AML-193 (cell line): ENCODE data around the gene ADAMTSL2.
A peak's percentile ranks its signal among the peaks of the same experiment; 100 is the strongest.

Experiments used
- DNase-seq, 2 experiments: peaks; one replicate each; lab custom pipeline; 2025; lab: John Stamatoyannopoulos, UW

The ADAMTSL2 gene

DNA sequence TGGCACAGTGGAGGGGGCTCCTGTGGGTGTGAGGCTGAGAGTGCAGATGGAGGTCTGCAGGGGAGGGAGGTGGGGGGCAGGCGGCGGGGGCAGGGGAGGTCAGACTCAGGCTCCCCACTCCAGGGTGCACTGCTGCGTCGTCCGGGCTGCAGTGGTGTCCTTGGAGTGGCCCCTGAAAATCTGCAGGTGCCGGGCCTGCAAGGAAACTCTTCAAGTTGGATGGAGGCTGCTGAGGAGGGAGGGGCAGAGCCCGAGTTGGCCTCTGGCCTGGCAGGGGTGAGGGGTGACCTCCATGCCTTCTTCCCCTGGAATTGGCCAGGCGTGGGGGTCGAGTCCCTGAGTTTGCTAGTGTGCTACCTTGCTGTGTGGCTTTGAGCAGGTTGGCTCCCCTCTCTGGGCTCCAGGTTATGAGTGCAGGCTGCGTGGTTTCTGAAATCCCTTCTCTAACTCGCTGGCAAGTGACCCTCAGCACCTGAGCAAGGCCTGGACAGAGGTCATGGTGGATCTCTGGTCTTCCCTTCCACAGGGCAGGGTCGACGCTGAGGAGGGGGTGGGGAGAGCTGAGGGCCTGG is 888 bp downstream of the ADAMTSL2 start:
- DNase-seq, result no peak

DNA sequence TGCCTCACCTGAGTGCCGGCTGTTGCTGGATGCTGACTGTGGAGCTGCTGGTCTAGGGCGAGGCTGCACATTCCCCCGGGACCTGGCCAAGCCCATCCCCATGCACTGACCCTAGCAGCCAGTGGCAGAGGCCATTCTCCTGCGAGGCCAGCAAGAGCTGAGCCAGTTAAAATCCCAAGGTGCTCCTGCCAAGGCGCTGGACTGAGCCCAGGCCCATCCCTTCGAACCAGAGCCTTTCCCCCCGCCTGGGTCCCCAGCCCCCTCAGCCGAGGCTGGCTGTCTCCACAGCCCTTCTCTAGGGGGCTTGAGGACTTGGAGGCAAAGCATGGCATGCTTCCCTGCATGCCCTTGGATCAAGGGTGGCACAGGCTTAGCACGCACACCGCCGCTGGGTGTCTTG is 1.6 kb downstream of the ADAMTSL2 start:
- no peak for DNase-seq

DNA sequence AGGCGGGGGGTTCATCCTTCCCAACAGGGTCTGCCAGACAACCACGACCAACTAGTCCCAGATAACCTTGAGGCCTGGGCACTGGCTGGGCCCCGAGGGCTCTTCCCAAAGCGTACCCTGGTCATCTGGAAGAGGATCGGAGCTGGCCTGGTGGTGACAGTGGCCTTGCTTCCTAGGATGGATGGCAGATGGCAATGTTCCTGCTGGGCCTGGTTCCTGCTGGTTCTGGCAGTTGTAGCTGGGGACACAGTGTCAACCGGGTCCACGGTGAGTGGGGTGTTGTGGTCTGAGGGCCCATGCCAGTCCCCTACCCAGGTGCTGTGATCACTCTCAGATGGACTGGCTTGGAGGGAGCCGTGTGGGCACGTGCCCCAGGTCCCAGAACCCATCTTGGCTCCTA is 2.0 kb downstream of the ADAMTSL2 start:
- no peak for DNase-seq

DNA sequence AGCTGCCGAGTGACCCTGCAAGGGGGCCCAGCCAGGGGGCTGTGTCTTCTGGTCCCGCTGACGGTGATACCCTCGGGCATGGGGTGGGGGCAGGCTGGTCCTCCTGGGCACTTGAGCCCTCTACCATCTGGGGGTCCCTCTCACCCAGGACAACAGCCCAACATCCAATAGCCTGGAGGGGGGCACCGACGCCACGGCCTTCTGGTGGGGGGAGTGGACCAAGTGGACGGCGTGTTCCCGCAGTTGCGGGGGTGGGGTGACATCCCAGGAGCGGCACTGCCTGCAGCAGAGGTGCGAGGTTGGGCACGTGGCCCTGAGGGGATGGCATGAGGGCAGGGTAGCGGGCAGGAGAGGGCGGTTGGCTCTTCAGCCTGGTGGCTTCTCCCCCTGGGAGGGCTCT is 2.8 kb downstream of the ADAMTSL2 start:
- DNase-seq, result no peak

DNA sequence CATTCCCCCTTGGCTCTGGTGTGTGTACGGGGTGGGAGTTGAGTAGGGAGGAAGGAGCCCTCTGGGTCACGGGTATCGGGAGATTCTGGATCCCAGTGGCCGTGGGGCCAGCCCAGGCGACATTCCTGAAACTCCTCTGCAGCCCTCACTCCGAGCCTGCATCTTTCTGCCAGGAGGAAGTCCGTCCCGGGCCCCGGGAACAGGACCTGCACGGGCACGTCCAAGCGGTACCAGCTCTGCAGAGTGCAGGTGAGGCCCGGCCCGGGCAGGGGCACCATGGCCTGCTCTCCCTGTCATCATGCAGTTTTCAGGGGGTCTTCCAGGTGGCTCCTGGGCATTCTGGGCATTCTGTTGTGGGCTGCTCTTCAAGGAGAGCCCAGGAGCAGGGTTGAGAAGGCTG is 3.7 kb downstream of the ADAMTSL2 start:
- no peak for DNase-seq

DNA sequence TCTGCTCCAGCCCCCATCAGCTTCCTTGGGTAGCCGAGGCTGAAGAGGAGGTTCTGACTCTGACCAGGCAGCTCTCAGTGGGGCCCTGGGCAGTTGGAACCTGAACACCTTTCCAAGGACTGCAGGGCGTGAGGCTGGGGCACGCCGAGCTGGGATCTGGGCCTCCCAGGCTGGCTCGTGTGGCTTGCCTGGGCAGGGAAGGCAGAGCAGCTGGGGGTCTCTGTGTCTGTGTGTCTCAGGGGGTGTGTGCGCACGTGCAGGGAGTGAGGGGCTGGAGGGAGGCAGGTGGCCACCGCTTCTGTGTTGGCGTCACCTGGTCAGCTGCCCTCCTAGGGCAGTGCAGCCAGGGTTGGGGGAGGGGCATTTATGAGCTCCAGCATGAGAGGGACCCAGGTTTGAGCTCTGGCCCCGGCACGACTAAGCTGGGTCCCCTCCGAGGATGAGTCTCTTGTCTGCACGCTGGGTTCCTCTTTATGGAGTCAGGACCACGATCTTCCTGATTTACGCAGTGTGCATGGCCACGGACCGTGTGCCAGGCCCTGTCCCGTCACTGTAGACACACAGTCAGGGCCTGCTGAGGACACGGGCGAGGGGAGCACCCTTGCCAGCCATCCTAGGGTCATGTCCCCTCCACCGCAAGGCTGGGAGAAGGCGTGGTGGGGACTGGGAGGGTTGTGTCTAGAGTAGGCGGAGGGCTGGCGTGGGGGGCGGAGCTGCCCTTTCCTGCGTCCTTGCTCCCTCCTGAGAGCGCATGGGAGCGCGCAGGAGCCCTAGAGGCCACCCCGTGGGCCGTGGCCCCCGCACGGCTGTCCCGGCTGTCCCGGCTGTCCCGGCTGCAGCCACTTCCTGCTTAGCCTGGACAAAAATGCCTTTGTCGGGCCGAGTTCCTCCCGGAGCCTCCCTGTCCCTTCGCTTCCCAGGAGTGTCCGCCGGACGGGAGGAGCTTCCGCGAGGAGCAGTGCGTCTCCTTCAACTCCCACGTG is 4.6 kb downstream of the ADAMTSL2 start:
- DNase-seq, result no peak

DNA sequence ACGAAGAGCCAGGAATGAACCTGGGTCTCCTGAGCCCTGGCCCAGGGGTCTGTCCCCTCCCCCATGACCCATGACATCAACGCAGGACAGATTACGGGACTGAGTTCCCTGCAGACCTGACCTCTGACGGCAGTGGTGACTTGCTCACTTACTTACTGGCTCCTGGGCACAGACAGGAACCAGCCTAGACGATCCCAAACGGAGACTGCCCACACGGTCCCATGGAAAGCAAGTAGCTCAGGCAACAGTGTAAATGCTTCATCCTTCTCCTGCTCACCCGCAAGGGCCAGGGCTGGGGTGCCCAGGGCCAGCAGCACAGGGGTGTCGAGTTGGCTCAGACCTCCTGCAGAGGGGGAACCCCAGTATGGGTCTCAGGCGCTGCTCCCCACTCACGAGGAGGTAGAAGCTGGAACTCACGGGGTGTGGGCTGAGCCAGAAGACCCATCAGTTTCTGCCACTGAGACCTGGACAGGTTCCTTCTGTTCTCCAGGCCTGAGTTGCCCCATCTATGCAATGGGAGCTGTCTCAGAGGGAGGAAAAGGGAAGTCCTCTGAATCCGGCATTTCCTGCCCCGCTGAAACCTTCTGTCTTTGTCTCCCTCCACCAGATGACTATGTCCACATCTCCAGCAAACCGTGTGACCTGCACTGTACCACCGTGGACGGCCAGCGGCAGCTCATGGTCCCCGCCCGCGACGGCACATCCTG is 5.6 kb downstream of the ADAMTSL2 start:
- DNase-seq, result peak; percentile 1 to 9

DNA sequence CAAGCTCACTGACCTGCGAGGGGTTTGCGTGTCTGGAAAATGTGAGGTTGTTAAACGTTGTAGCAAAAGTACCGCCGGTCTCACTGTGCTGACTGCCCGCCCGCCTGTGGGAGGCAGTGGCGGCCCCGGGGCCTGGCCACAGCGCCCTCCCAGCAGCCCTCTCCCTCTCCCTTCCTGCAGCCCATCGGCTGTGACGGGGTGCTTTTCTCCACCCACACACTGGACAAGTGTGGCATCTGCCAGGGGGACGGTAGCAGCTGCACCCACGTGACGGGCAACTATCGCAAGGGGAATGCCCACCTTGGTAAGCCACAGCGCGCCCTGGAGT is 6.2 kb downstream of the ADAMTSL2 start:
- DNase-seq, result no peak

DNA sequence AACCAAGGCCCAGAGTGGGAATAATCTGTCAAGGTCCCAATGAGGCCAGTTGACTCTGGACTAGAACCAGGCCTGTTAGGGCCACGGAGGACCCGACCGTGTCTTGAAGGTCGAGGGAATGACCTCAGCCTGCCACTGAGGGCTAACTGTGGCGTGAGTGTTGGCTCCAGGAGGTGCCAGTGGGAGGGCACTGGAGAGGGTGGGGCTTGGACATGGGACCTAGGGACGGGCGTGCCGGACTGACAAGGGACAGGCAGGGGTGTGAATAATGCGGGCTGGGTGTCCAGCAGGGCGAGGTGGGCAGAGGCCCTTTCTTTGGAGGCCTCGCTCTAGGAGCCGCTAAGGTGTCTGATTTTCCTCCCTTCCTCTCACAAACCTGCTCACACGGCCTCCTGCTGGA is 7.5 kb downstream of the ADAMTSL2 start:
- DNase-seq, result no peak

DNA sequence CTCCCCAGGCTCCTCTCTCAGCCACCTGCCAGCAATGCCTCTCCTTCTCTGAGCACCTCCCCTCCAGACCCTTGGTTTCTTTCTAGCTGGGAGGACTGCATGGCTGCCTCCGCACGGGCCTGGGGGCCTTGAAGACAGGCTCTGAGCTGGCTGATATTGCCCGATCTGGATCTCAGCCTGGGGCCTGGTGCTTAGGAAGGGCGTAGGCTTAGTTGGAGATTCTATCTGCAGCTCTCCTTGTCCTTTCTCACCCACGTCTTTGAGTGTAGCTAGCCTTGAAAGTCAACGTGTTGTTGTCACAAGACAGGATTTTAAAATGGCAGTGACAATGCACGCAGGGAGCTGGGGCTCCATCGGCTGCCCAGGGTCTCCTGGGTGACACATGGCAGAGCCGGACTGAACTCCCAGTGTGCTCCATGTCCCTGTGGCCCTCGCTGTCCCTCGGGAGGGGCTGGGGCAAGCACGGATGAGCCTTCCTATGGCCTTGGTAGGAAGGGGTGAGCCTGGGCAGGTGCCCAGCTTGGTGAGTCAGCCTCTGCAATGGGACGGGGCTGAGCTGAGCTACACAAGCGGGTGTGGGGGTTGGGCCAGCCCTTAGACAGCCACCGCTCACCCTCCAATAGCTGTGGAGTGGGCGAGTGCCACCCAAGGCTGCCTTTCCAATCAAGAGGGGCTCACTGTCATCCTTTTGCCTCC is 9.4 kb downstream of the ADAMTSL2 start:
- DNase-seq, result no peak

DNA sequence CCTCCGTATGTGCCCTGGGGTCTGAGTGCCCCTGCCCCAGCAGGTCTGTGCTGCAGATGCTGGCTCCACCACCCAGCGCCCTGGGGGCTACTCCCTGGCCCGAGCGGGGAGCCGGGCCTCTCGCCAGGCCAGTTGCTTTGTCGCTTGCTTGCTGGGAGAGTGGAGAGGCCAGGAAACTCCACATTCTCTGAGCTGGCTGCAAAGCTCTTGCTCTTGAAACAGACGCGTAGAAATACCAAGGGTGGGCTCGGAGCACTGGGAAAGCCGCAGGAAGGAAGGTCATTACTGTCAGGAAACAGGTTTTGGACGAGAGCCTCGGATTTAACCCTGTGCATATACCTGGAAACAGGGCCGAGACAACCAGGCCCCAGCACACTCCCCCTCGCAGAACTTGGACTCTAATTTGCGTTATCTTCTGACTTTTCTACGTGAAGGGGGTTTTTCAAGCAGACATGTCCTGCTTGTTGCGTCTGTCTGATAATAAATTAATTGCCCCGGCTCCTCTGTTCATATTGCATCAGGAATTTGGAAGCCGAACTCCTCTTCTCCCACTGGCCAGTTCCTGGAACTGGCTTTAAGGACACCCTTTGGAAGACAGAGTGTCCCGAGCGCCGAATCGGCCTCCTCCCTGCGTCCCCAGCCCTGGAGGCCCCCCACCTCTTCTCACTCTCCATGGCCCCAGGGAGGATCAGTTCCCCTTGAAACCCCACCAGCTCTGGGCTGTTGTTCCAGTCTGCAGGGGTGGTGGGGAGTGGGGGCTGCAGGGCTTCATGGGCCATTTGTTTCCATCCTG is 11.2 kb downstream of the ADAMTSL2 start:
- no peak for DNase-seq

DNA sequence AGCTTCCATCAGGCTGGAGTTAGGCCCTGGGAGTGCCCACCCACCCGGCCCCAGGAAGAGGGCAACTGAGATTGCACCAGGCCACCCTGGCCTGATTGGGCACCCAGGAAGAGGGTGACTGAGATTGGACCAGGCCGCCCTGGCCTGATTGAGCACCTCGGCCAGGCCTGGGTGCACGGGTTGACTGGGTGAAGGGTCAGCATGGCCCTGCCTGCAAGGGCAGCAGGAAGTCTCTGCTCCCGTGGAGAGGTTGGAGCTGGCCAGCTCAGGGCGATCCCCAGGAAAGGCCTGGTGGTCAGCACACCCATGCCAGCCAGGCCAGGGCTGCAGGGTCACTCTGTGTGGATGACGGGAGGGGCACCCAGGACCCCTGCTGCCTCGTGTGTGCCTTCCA is 11.8 kb downstream of the ADAMTSL2 start:
- no peak for DNase-seq

DNA sequence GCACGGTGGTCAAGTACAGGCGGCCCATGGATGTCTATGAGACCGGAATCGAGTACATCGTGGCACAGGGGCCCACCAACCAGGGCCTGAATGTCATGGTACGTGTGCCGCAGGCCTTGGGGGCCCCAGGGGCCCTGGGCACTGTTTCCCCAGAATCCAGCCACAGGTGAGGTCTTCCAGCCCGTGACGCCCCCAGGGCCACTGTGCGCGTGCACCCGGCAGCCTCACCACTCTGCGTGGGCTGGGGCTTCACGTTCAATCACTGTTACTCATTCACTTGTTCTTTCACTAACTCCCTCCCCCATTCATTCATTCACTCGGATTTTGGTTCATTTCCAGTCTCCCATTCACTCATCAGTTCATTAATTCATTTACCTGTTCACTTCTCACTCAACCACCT is 12.6 kb downstream of the ADAMTSL2 start:
- DNase-seq, result no peak

DNA sequence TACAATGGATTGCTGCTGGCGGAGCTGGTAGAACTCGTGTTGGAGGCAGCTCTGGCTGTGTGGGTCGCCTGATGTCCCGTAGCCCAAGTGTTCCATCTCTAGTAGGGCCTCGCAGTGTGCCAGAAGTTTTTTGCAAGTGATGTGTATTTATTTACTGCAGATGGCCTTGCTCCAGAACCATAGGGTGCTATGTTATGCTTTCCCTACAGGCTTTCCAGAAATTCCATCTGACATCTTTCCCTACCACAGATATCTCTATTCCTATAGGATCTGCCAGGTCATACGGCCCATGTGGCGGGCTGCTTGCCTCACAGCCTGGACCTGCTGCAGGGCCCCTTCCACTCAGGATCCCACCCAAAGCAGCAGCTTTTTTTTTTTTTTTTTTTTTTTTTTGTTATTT is 16.9 kb downstream of the ADAMTSL2 start:
- no peak for DNase-seq

DNA sequence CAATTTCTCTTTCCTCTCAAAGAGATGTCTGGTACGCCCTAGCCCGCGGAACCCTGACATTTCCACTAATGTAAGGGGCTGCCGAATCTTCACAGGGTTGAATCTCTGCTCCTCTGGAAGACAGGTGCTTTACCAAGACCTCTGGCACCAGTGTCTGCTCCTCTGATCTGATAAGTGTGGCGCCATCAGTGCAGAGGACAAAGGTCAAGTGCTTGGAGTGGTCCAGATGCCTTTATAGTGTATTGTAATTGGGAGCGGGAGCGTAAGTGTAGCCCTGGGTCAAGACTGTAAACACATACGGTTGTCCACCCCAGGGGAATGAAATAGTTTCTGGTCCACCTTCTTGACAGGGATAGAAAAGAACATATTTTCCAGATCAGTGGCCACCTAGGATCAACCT is 17.7 kb downstream of the ADAMTSL2 start:
- no peak for DNase-seq

DNA sequence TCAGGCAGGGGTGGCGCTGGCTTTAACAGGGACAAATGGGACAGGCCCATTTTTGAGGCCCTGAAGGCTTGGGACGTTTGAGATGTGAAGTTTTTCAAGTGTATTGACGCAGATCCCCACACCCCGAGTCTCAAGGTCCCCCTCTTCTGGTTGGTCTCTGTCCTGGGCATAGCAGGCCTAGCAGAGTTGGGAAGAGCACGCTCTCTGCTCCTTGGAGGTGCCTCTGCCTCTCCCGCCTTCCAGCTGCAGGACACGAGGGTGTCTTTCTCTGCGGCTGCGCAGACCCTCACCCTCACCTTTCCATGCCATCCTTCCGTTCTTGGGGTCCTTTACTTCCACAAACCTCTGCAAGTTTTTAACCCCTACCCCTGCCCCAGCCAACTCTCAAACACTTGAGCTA is 18.6 kb downstream of the ADAMTSL2 start:
- no peak for DNase-seq

DNA sequence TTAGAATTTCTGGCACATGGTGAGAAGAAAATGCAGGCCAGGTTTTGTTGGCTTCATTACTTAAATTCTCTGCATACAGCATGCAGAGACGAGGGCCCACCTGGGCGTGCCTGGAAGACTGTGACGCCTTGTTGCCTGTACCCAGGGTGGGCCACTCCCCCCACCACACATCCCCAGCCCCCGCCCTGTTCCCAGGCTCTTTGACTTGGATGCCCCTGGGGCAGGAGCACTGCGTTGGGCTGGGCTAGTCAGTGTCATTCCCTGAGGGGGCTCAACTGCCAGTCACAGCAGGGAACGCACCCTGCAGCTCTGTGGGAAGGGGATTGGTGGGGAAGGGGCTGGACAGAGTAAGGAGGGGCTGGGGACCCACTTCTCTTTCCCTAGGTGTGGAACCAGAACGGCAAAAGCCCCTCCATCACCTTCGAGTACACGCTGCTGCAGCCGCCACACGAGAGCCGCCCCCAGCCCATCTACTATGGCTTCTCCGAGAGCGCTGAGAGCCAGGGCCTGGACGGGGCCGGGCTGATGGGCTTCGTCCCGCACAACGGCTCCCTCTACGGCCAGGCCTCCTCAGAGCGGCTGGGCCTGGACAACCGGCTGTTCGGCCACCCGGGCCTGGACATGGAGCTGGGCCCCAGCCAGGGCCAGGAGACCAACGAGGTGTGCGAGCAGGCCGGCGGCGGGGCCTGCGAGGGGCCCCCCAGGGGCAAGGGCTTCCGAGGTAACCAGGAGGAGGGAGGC is 19.6 kb downstream of the ADAMTSL2 start:
- no peak for DNase-seq

DNA sequence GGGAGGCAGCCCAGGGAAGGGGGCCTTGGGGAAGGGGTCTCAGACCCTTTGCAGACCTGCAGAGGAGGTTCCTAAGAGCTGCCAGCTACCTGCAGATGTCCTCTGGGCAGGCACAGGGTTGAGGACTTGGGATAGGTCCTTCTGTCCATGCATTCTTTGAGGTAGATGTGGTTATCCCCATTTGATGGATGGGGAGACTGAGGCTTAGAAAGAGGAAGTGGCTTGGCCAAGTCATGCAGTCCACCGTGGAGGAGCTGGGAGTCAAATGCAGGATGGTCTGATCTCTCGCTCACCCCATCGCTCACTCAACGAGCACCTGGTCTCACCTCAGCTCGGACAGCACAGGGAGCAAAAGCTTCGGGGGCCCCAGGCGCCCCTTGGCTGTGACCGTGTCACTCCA is 20.2 kb downstream of the ADAMTSL2 start:
- DNase-seq, result no peak

DNA sequence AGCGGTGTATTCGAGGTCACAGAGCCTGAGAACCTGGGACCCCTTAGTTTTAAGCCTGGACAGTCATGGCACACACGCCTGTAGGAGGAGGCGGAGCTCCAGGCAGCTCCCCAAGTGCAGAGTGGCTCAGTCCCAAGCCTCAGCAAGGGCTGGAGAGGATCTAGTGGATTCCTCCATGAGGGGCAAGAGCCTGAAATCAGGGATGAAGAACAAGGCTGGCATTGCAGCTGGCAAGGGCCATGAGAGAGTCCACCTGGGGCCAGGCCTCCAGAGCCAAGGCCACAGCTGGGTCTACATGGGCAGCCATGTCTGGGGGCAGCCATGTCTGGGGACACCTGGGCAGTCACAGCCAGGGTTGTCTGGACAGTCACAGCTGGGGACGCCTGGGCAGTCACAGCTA is 21.9 kb downstream of the ADAMTSL2 start:
- DNase-seq, result no peak

DNA sequence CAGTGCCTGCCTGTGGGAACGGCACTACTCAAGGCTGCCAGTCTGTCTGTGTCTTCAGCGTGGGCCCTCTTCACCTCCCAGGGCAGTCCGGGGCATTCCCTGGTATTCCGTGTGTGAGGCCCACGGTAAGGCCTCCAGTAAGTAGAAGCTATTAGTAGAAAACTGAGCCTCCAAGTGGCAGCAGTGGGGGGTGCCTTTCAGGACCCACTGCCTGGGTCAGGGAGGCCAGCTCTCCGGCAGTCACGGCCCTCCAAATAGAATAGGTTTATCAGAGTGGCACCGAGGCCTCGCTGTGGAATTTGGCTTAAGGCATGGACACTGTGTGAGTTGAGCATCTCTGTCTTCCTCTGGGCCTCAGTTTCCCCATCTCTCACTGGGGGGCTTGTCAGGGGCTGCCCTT is 23.1 kb downstream of the ADAMTSL2 start:
- DNase-seq, result no peak
